D721Med (cell line): Measurements from ENCODE around the gene PRSS36.

Experiments
- DNase-seq: peaks from one replicate; pipeline ENCODE4 v3.0.0; 2011; ENCODE audit warnings: low spot score; ENCODE audit not compliant: insufficient read length
- FAIRE-seq: peaks from 2 replicates; lab custom pipeline; 2011; peaks lifted over from hg19 to GRCh38; lab: Jason Lieb, UNC
- CTCF ChIP-seq: IDR thresholded peaks from 2 replicates; pipeline ENCODE4 v1.5.1; 2012; ENCODE audit warnings: mild to moderate bottlenecking, control low read depth; ENCODE audit not compliant: insufficient read depth; ENCODE audit errors: missing control alignments

PRSS36 gene

GRCh38 chr16:31133046-31133501, 16.8 kb downstream of the PRSS36 start:
- no peak for TF ChIP-seq CTCF
- FAIRE-seq (no peak), DNase-seq (no peak)

- FAIRE-seq (no peak), DNase-seq (no peak)
- no peak for TF ChIP-seq CTCF
Observed at GRCh38 chr16:31132303-31132979, 17.4 kb downstream of the PRSS36 start.

GRCh38 chr16:31131841-31132271, 18.0 kb downstream of the PRSS36 start:
- TF ChIP-seq CTCF = no peak
- DNase-seq (no peak), FAIRE-seq (no peak)

- DNase-seq = no peak
- FAIRE-seq = no peak
- no peak for TF ChIP-seq CTCF
Observed at GRCh38 chr16:31131416-31131815, 18.4 kb downstream of the PRSS36 start.

GRCh38 chr16:31130899-31131298, 19.0 kb downstream of the PRSS36 start:
- TF ChIP-seq CTCF = no peak
- DNase-seq = no peak
- no peak for FAIRE-seq

GRCh38 chr16:31130336-31130891, 19.5 kb downstream of the PRSS36 start:
- DNase-seq (no peak), FAIRE-seq (no peak)
- no peak for TF ChIP-seq CTCF
